ENCODE results near the gene TTC17.

TTC17 gene

GRCh38 chr11:43434893-43435292, 76.2 kb downstream of the TTC17 start:
- Histone ChIP-seq H3K36me3 (ENCODE audit: low read depth) (peaks cover 34% of the 10 kb centered on the region), H3K4me1 (ENCODE audit: insufficient read depth, poor library complexity, severe bottlenecking) (no peaks in the 10 kb centered on the region), H3K27me3 (ENCODE audit: insufficient read depth, poor library complexity, severe bottlenecking) (no peaks in the 10 kb centered on the region), H3K4me3 (ENCODE audit: severe bottlenecking) (no peak overlapping the region), H3K9me3 (ENCODE audit: severe bottlenecking) (no peaks in the 10 kb centered on the region), H3K27ac (ENCODE audit: poor library complexity, severe bottlenecking) (no peak overlapping the region)
- no peak for DNase-seq (ENCODE audit: low spot score)
- TF ChIP-seq CTCF (IDR thresholded peaks at IDR 0.05; ENCODE audit: poor library complexity, severe bottlenecking) = no peak
- ATAC-seq (ENCODE audit: low read depth) = no peak

- peaks cover 80% of the 10 kb centered on the region for H3K36me3 ChIP-seq (ENCODE audit: low read depth)
- TF ChIP-seq CTCF (IDR thresholded peaks at IDR 0.05; ENCODE audit: poor library complexity, severe bottlenecking) = no peak
- H3K27me3 ChIP-seq (ENCODE audit: insufficient read depth, poor library complexity, severe bottlenecking) = no peaks in the 10 kb centered on the region
- no peaks in the 10 kb centered on the region for H3K9me3 ChIP-seq (ENCODE audit: severe bottlenecking)
- H3K4me3 ChIP-seq (ENCODE audit: severe bottlenecking) = no peak overlapping the region
- H3K4me1 ChIP-seq (ENCODE audit: insufficient read depth, poor library complexity, severe bottlenecking) = no peaks in the 10 kb centered on the region
- no peak overlapping the region for H3K27ac ChIP-seq (ENCODE audit: poor library complexity, severe bottlenecking)
- DNase-seq (ENCODE audit: low spot score) (no peak), ATAC-seq (ENCODE audit: low read depth) (no peak)
Measured at GRCh38 chr11:43440486-43440885, 81.8 kb downstream of the TTC17 start.

GRCh38 chr11:43443811-43444210, 85.1 kb downstream of the TTC17 start:
- no peak overlapping the region for H3K27ac ChIP-seq (ENCODE audit: poor library complexity, severe bottlenecking)
- H3K9me3 ChIP-seq (ENCODE audit: severe bottlenecking) = no peaks in the 10 kb centered on the region
- no peak for DNase-seq (ENCODE audit: low spot score)
- no peak for TF ChIP-seq CTCF (IDR thresholded peaks at IDR 0.05; ENCODE audit: poor library complexity, severe bottlenecking)
- no peaks in the 10 kb centered on the region for H3K27me3 ChIP-seq (ENCODE audit: insufficient read depth, poor library complexity, severe bottlenecking)
- ATAC-seq (ENCODE audit: low read depth) = no peak
- no peaks in the 10 kb centered on the region for H3K4me1 ChIP-seq (ENCODE audit: insufficient read depth, poor library complexity, severe bottlenecking)
- no peak overlapping the region for H3K4me3 ChIP-seq (ENCODE audit: severe bottlenecking)
- H3K36me3 ChIP-seq (ENCODE audit: low read depth) = peaks cover 87% of the 10 kb centered on the region

- ATAC-seq (ENCODE audit: low read depth) (no peak), DNase-seq (ENCODE audit: low spot score) (no peak)
- no peak for TF ChIP-seq CTCF (IDR thresholded peaks at IDR 0.05; ENCODE audit: poor library complexity, severe bottlenecking)
- H3K27ac ChIP-seq (ENCODE audit: poor library complexity, severe bottlenecking) = no peak overlapping the region
- no peaks in the 10 kb centered on the region for H3K27me3 ChIP-seq (ENCODE audit: insufficient read depth, poor library complexity, severe bottlenecking)
- H3K9me3 ChIP-seq (ENCODE audit: severe bottlenecking) = no peaks in the 10 kb centered on the region
- H3K4me3 ChIP-seq (ENCODE audit: severe bottlenecking) = no peak overlapping the region
- no peaks in the 10 kb centered on the region for H3K4me1 ChIP-seq (ENCODE audit: insufficient read depth, poor library complexity, severe bottlenecking)
- H3K36me3 ChIP-seq (ENCODE audit: low read depth) = peaks cover 95% of the 10 kb centered on the region
Measured at GRCh38 chr11:43447151-43447550, 88.4 kb downstream of the TTC17 start.

GRCh38 chr11:43458486-43458885, 99.8 kb downstream of the TTC17 start:
- H3K27ac ChIP-seq (ENCODE audit: poor library complexity, severe bottlenecking) = no peak overlapping the region
- no peak for TF ChIP-seq CTCF (IDR thresholded peaks at IDR 0.05; ENCODE audit: poor library complexity, severe bottlenecking)
- ATAC-seq (ENCODE audit: low read depth) (no peak), DNase-seq (ENCODE audit: low spot score) (no peak)
- no peaks in the 10 kb centered on the region for H3K4me1 ChIP-seq (ENCODE audit: insufficient read depth, poor library complexity, severe bottlenecking)
- peaks cover 69% of the 10 kb centered on the region for H3K36me3 ChIP-seq (ENCODE audit: low read depth)
- no peaks in the 10 kb centered on the region for H3K9me3 ChIP-seq (ENCODE audit: severe bottlenecking)
- H3K4me3 ChIP-seq (ENCODE audit: severe bottlenecking) = no peak overlapping the region
- H3K27me3 ChIP-seq (ENCODE audit: insufficient read depth, poor library complexity, severe bottlenecking) = no peaks in the 10 kb centered on the region

All from RWPE2 (cell line).